Neuron (in vitro differentiated cells): Measurements from ENCODE around the gene SHC2.
"Not testable (repeated sequence)": the region's sequence is repeated elsewhere in the genome, so short reads cannot be mapped to it uniquely, and the experiment has no call there.

Source experiments
- H2AFZ ChIP-seq: one replicate; pipeline ENCODE4 v1.6.1; 2013; ENCODE audit warnings: low read depth, mild to moderate bottlenecking, inconsistent platforms, low read length, moderate library complexity
- H3K27me3 ChIP-seq: one replicate; pipeline ENCODE4 v1.6.1; 2013; ENCODE audit warnings: low read length; ENCODE audit not compliant: insufficient read depth
- H3K36me3 ChIP-seq: one replicate; pipeline ENCODE4 v1.6.1; 2013; ENCODE audit warnings: low read length; ENCODE audit not compliant: insufficient read depth
- H3K4me1 ChIP-seq: one replicate; pipeline ENCODE4 v1.6.1; 2013; ENCODE audit warnings: low read length; ENCODE audit not compliant: insufficient read depth
- H3K4me3 ChIP-seq: 2 replicates; pipeline ENCODE4 v1.5.1; 2013; ENCODE audit warnings: mild to moderate bottlenecking, low read length, moderate library complexity
- H3K9me3 ChIP-seq: one replicate; pipeline ENCODE4 v1.6.1; 2013; ENCODE audit warnings: low read length

Gene SHC2

GRCh38 chr19:405121-405965 lies 55.5 kb downstream of the SHC2 start:
- no peak overlapping the region for H2AFZ ChIP-seq
- peaks cover 4% of the 10 kb centered on the region for H3K9me3 ChIP-seq
- peaks cover 3% of the 10 kb centered on the region for H3K36me3 ChIP-seq
- peaks cover 22% of the 10 kb centered on the region for H3K4me1 ChIP-seq
- H3K4me3 ChIP-seq, result no peak overlapping the region
- peaks cover 3% of the 10 kb centered on the region for H3K27me3 ChIP-seq

GRCh38 chr19:403221-404027 lies 57.4 kb downstream of the SHC2 start:
- no peak overlapping the region for H2AFZ ChIP-seq
- peaks cover 6% of the 10 kb centered on the region for H3K9me3 ChIP-seq
- no peak overlapping the region for H3K4me3 ChIP-seq
- H3K36me3 ChIP-seq, result peaks cover 3% of the 10 kb centered on the region
- H3K27me3 ChIP-seq, result no peaks in the 10 kb centered on the region
- peaks cover 15% of the 10 kb centered on the region for H3K4me1 ChIP-seq

- H3K27me3 ChIP-seq, result no peaks in the 10 kb centered on the region
- peaks cover 15% of the 10 kb centered on the region for H3K4me1 ChIP-seq
- no peak overlapping the region for H2AFZ ChIP-seq
- peaks cover 3% of the 10 kb centered on the region for H3K36me3 ChIP-seq
- no peak overlapping the region for H3K4me3 ChIP-seq
- peaks cover 6% of the 10 kb centered on the region for H3K9me3 ChIP-seq
Measured at GRCh38 chr19:402786-403185, 58.0 kb downstream of the SHC2 start.

GRCh38 chr19:401866-402511 lies 58.8 kb downstream of the SHC2 start:
- peaks cover 15% of the 10 kb centered on the region for H3K4me1 ChIP-seq
- H3K27me3 ChIP-seq, result no peaks in the 10 kb centered on the region
- H3K4me3 ChIP-seq, result no peak overlapping the region
- no peaks in the 10 kb centered on the region for H3K36me3 ChIP-seq
- H2AFZ ChIP-seq, result no peak overlapping the region
- peaks cover 6% of the 10 kb centered on the region for H3K9me3 ChIP-seq

- Histone ChIP-seq H2AFZ (no peak overlapping the region), H3K9me3 (peaks cover 6% of the 10 kb centered on the region), H3K4me1 (peaks cover 11% of the 10 kb centered on the region), H3K36me3 (no peaks in the 10 kb centered on the region), H3K27me3 (no peaks in the 10 kb centered on the region), H3K4me3 (no peak overlapping the region)
Measured at GRCh38 chr19:400976-401865, 59.6 kb downstream of the SHC2 start.

- H3K4me1 ChIP-seq, result no peaks in the 10 kb centered on the region
- no peak overlapping the region for H2AFZ ChIP-seq
- H3K36me3 ChIP-seq, result no peaks in the 10 kb centered on the region
- H3K4me3 ChIP-seq, result no peak overlapping the region
- H3K9me3 ChIP-seq, result peaks cover 13% of the 10 kb centered on the region
- H3K27me3 ChIP-seq, result no peaks in the 10 kb centered on the region
Measured at GRCh38 chr19:399370-399769, 61.5 kb downstream of the SHC2 start.

GRCh38 chr19:398719-399118 lies 62.1 kb downstream of the SHC2 start:
- Histone ChIP-seq H3K4me1 (no peaks in the 10 kb centered on the region), H3K4me3 (no peak overlapping the region), H3K36me3 (no peaks in the 10 kb centered on the region), H3K27me3 (no peaks in the 10 kb centered on the region), H3K9me3 (peaks cover 13% of the 10 kb centered on the region), H2AFZ (no peak overlapping the region)

GRCh38 chr19:397941-398706 lies 62.7 kb downstream of the SHC2 start:
- Histone ChIP-seq H3K4me3 (no peak overlapping the region), H2AFZ (no peak overlapping the region), H3K36me3 (no peaks in the 10 kb centered on the region), H3K27me3 (no peaks in the 10 kb centered on the region), H3K9me3 (peaks cover 15% of the 10 kb centered on the region), H3K4me1 (no peaks in the 10 kb centered on the region)

- H3K4me1 ChIP-seq, result no peaks in the 10 kb centered on the region
- no peaks in the 10 kb centered on the region for H3K27me3 ChIP-seq
- H3K4me3 ChIP-seq, result no peak overlapping the region
- H3K9me3 ChIP-seq, result peaks cover 18% of the 10 kb centered on the region
- no peak overlapping the region for H2AFZ ChIP-seq
- H3K36me3 ChIP-seq, result no peaks in the 10 kb centered on the region
Measured at GRCh38 chr19:397321-397720, 63.5 kb downstream of the SHC2 start.

- no peaks in the 10 kb centered on the region for H3K27me3 ChIP-seq
- H3K4me3 ChIP-seq, result no peak overlapping the region
- no peak overlapping the region for H2AFZ ChIP-seq
- no peaks in the 10 kb centered on the region for H3K36me3 ChIP-seq
- no peaks in the 10 kb centered on the region for H3K4me1 ChIP-seq
- peaks cover 14% of the 10 kb centered on the region for H3K9me3 ChIP-seq
Measured at GRCh38 chr19:395467-395866, 65.4 kb downstream of the SHC2 start.

GRCh38 chr19:394857-395256 lies 66.0 kb downstream of the SHC2 start:
- H3K4me1 ChIP-seq, H3K27me3 ChIP-seq, H2AFZ ChIP-seq, H3K36me3 ChIP-seq, H3K4me3 ChIP-seq: not testable (repeated sequence)
- peaks cover 14% of the 10 kb centered on the region for H3K9me3 ChIP-seq

GRCh38 chr19:393560-393959 lies 67.3 kb downstream of the SHC2 start:
- not testable (repeated sequence) for H3K36me3 ChIP-seq, H3K27me3 ChIP-seq, H3K4me1 ChIP-seq, H2AFZ ChIP-seq, H3K4me3 ChIP-seq
- peaks cover 13% of the 10 kb centered on the region for H3K9me3 ChIP-seq
